MM.1S (cell line): Measurements from ENCODE around the gene CYB5RL.

Experiments used
- DNase-seq: peaks from one replicate; pipeline ENCODE4 v3.0.0-alpha.2; 2015
- H2AFZ ChIP-seq: fragments of 300-600 bp; sonication (generic); 2 replicates; pipeline ENCODE4 v1.6.0; 2016; ENCODE audit warnings: antibody characterized with exemption, low read length
- H3F3A ChIP-seq: fragments of 300-600 bp; sonication (generic); 2 replicates; pipeline ENCODE4 v1.6.1; 2016; ENCODE audit warnings: mild to moderate bottlenecking, antibody characterized with exemption, low read length, moderate library complexity, mixed read lengths; ENCODE audit not compliant: insufficient read depth
- H3K27ac ChIP-seq: fragments of 300-600 bp; sonication (generic); 2 replicates; pipeline ENCODE4 v1.5.1; 2016; ENCODE audit warnings: mild to moderate bottlenecking, low read length
- H3K27me3 ChIP-seq: fragments of 300-600 bp; sonication (generic); replicated peaks from 2 replicates; pipeline ENCODE4 v1.6.0; 2016; ENCODE audit warnings: low read length; ENCODE audit not compliant: insufficient read depth
- H3K36me3 ChIP-seq: fragments of 300-600 bp; sonication (generic); replicated peaks from 2 replicates; pipeline ENCODE4 v1.6.1; 2016; ENCODE audit warnings: mild to moderate bottlenecking, low read length, mixed read lengths; ENCODE audit not compliant: insufficient read depth
- H3K4me1 ChIP-seq: fragments of 300-600 bp; sonication (generic); 2 replicates; pipeline ENCODE4 v1.6.1; 2016; ENCODE audit warnings: low read length, mixed read lengths
- H3K4me2 ChIP-seq: fragments of 300-600 bp; sonication (generic); 2 replicates; pipeline ENCODE4 v1.6.0; 2016; ENCODE audit warnings: low read depth, low read length
- H3K4me3 ChIP-seq: fragments of 300-600 bp; sonication (generic); 2 replicates; pipeline ENCODE4 v1.5.1; 2016; ENCODE audit warnings: low read length, mixed read lengths
- H3K79me2 ChIP-seq: fragments of 300-600 bp; sonication (generic); 2 replicates; pipeline ENCODE4 v1.6.1; 2016; ENCODE audit warnings: mixed run types, low read length, mixed read lengths
- H3K9ac ChIP-seq: fragments of 300-600 bp; sonication (generic); 2 replicates; pipeline ENCODE4 v1.6.1; 2016; ENCODE audit warnings: low read length, mixed read lengths
- H3K9me2 ChIP-seq: fragments of 300-600 bp; sonication (generic); replicated peaks from 2 replicates; pipeline ENCODE4 v1.6.1; 2016; ENCODE audit warnings: mild to moderate bottlenecking, low read length, mixed read lengths; ENCODE audit not compliant: insufficient read depth
- H3K9me3 ChIP-seq: fragments of 300-600 bp; sonication (generic); replicated peaks from 2 replicates; pipeline ENCODE4 v1.6.1; 2016; ENCODE audit warnings: mild to moderate bottlenecking, low read length, mixed read lengths; ENCODE audit not compliant: insufficient read depth
- H4K20me1 ChIP-seq: fragments of 300-600 bp; sonication (generic); 2 replicates; pipeline ENCODE4 v1.6.1; 2016; ENCODE audit warnings: mild to moderate bottlenecking, low read length, moderate library complexity, mixed read lengths; ENCODE audit not compliant: insufficient read depth
- EZH2 ChIP-seq: fragments of 300-600 bp; sonication (generic); optimal IDR thresholded peaks from 2 replicates; pipeline ENCODE3; 2017; ENCODE audit warnings: low read depth, mild to moderate bottlenecking, antibody characterized with exemption, low read length, mixed read lengths
- EZH2phosphoT487 ChIP-seq: fragments of 300-600 bp; sonication (generic); IDR thresholded peaks from 2 replicates; pipeline ENCODE4 v1.6.1; 2018; ENCODE audit warnings: antibody characterized with exemption, low read length
- TF ChIP-seq, protein P1 (sequence below): fragments of 300-600 bp; sonication (generic); IDR thresholded peaks from 2 replicates; pipeline ENCODE4 v1.5.1; 2016; ENCODE audit warnings: antibody characterized with exemption, low read length, mixed read lengths

The CYB5RL gene

DNA sequence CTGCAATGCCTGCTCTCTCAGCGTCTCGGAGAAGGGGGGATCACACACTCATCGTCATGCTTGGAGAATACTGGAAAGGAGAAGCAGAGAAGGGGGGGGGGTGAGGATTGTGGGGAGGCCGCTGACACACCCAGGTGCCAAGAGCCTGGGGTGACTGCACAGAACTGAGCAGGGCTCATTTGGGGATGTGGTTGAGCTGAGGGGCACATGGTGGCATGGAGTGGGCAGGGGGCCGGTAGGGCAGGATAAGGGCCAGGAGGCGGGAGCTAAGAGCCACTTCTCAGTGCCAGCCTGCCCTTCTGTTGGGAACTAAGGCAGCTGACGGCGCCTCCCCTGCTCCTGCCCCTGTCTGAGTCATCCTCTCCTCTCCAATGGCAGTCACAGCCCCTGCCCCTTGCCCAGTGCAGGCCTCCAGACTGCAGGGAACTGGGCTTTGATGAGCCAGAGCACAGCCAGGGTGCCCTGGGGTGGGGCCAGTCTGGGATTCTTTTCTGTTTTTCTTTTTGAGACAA, 27.3 kb upstream of the CYB5RL start:
- no peaks in the 10 kb centered on the region for H3F3A ChIP-seq
- H3K27ac ChIP-seq, result no peak overlapping the region
- H3K4me2 ChIP-seq, result no peak overlapping the region
- no peak for TF ChIP-seq EZH2phosphoT487
- TF ChIP-seq, protein P1, sequence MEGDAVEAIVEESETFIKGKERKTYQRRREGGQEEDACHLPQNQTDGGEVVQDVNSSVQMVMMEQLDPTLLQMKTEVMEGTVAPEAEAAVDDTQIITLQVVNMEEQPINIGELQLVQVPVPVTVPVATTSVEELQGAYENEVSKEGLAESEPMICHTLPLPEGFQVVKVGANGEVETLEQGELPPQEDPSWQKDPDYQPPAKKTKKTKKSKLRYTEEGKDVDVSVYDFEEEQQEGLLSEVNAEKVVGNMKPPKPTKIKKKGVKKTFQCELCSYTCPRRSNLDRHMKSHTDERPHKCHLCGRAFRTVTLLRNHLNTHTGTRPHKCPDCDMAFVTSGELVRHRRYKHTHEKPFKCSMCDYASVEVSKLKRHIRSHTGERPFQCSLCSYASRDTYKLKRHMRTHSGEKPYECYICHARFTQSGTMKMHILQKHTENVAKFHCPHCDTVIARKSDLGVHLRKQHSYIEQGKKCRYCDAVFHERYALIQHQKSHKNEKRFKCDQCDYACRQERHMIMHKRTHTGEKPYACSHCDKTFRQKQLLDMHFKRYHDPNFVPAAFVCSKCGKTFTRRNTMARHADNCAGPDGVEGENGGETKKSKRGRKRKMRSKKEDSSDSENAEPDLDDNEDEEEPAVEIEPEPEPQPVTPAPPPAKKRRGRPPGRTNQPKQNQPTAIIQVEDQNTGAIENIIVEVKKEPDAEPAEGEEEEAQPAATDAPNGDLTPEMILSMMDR, result no peak
- no peak for TF ChIP-seq EZH2
- no peaks in the 10 kb centered on the region for H3K27me3 ChIP-seq
- no peaks in the 10 kb centered on the region for H3K79me2 ChIP-seq
- H3K9me2 ChIP-seq, result no peaks in the 10 kb centered on the region
- H4K20me1 ChIP-seq, result no peaks in the 10 kb centered on the region
- no peak overlapping the region for H3K9ac ChIP-seq
- no peak overlapping the region for H2AFZ ChIP-seq
- no peaks in the 10 kb centered on the region for H3K4me1 ChIP-seq
- H3K4me3 ChIP-seq, result no peak overlapping the region
- no peaks in the 10 kb centered on the region for H3K36me3 ChIP-seq
- no peaks in the 10 kb centered on the region for H3K9me3 ChIP-seq
- no peak for DNase-seq

DNA sequence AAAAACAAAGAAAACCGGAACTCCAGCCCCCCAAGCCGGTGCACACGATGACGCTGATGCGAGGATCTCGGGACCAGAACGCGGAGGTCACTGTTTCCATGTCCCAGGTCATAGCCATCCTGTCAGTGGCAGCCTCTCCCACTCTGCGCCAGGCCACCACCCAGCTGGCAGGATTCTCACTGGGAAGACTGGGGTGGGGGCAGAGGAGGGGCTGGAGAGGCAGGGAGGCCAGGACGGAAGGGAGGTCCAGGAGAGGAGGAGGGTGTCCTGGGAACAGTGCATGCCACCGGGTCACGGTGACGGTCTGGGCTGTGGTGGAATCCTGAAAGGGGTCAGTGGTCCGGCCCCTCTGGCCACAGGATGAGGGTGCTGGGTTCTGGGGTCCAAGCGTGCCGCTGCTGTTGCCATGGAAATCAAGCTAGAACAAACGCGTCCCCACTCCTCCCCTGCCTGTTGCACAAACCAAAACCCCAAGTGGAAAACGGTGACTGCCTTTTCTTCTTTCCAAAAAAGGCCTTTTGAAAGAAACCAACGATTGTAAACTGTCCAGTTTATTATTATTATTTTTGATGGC, 26.2 kb upstream of the CYB5RL start:
- no peak overlapping the region for H2AFZ ChIP-seq
- no peaks in the 10 kb centered on the region for H3K79me2 ChIP-seq
- no peaks in the 10 kb centered on the region for H3K27me3 ChIP-seq
- H3K4me2 ChIP-seq, result no peak overlapping the region
- no peak for DNase-seq
- H3K4me1 ChIP-seq, result no peaks in the 10 kb centered on the region
- no peaks in the 10 kb centered on the region for H4K20me1 ChIP-seq
- H3K4me3 ChIP-seq, result no peak overlapping the region
- no peaks in the 10 kb centered on the region for H3K36me3 ChIP-seq
- H3K9me3 ChIP-seq, result no peaks in the 10 kb centered on the region
- H3K9me2 ChIP-seq, result no peaks in the 10 kb centered on the region
- TF ChIP-seq, protein P1, result no peak
- TF ChIP-seq EZH2 (no peak), EZH2phosphoT487 (no peak)
- H3K27ac ChIP-seq, result no peak overlapping the region
- no peak overlapping the region for H3K9ac ChIP-seq
- H3F3A ChIP-seq, result no peaks in the 10 kb centered on the region

DNA sequence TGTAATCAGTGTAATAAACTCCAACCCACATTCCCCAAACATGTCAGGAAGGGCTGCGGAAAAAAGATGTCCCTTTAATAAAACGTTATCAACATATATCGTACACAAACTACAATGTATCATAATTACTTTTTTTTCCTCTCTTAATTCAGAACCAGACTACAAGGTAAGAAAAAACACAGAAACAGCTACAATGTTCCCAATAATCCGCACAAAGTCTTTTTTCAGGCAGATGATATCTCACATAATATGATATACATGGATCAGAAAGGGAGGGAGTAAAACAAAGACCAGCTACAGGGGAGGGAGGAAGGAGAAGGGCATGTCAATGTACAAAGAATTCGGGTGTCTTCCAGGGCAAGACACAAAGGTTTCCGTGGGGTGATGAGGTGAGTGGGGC, 25.5 kb upstream of the CYB5RL start:
- Histone ChIP-seq H3K9me2 (no peaks in the 10 kb centered on the region), H3K27ac (no peak overlapping the region), H2AFZ (no peak overlapping the region), H3K27me3 (no peaks in the 10 kb centered on the region), H4K20me1 (no peaks in the 10 kb centered on the region), H3K36me3 (no peaks in the 10 kb centered on the region), H3K4me3 (no peak overlapping the region), H3F3A (no peaks in the 10 kb centered on the region), H3K9me3 (no peaks in the 10 kb centered on the region), H3K9ac (no peak overlapping the region), H3K79me2 (no peaks in the 10 kb centered on the region), H3K4me2 (no peak overlapping the region), H3K4me1 (no peaks in the 10 kb centered on the region)
- TF ChIP-seq EZH2phosphoT487 (no peak), EZH2 (no peak)
- TF ChIP-seq, protein P1, result no peak
- DNase-seq, result no peak
